GM18870 (cell line): ENCODE data around the gene TTC4.

ENCODE experiments used
- ATAC-seq: cut with Tn5 transposase; IDR thresholded peaks from one replicate; pipeline ENCODE4 v1.9.1; 2021; ENCODE audit warnings: moderate library complexity; ENCODE audit not compliant: unreplicated experiment

TTC4 gene

DNA sequence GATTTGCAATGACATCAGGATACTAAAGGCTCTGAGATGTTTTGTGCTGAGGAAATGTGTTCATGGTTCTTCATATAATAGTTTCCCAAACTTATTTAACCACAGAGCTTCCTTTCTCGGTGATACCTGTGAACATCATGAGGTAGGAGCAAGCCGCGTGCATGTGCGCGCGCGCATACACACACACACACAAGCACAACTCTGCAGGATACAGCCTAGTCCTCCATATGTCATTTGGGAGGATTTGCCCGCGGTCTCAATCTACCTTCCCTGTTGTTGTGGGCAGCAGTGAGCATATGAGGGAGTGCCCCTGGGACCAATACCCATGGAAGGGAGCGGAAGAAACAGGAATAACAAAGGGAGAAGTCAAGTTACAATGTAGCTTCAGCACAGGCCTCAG lies 12.2 kb upstream of the TTC4 start:
- ATAC-seq: no peak

DNA sequence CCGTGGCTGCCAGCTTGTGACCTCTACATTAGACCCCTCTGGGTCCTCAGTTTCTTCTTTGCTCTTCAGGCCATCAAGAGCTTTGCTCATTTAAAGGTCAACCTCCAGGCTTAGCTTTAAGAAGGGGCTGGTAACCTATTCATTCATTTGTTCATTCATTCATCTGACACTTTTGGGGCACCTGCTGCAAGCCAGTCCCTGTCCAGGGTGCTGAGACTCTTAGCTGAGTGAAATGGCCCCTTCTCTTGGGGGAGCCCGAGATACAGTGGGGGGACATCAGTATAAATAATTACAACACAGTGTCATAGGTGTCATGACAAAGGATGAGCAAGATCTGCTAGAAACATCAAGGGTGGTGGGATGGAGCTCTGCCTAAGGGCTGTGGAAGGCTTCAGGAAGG lies 10.5 kb upstream of the TTC4 start:
- ATAC-seq: no peak

DNA sequence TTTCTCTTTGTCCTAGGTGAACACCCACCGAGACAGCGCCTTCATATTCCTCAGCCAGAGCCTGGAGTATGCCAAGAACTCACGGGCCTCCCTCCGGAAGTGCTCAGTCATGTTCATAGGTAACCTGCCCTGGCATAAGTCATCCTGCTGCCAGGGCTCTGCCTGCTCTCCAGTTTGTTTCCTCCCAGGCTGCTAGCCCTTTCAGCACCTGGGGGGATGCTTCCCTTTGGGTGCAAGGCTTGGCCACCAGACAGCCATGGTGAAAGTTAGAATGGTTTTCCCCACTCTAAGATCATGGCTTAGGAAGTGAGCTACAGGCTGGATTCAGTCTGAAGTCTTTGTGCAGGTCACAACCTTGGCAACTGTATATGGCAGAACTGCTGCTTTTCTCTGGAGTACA lies 9.2 kb upstream of the TTC4 start:
- ATAC-seq: no peak

DNA sequence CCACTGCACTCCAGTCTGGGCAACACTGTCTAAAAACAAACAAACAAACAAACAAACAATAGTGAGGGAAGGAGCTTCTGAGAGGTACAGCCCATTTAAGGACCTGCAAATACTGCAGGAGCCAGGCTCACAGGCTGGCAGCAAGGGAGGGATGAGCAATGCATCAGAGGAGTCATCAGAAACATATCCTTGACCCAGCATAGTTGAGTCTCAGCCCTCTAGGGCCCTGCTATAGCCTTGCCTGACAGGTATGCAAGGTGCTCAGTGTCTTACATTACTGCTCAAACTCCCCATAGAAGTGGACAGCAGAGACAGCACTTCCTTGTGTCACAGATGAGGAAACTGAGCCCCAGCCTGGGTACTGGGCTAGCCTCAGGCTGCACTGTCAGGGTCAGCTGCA lies 7.3 kb upstream of the TTC4 start:
- ATAC-seq: no peak

DNA sequence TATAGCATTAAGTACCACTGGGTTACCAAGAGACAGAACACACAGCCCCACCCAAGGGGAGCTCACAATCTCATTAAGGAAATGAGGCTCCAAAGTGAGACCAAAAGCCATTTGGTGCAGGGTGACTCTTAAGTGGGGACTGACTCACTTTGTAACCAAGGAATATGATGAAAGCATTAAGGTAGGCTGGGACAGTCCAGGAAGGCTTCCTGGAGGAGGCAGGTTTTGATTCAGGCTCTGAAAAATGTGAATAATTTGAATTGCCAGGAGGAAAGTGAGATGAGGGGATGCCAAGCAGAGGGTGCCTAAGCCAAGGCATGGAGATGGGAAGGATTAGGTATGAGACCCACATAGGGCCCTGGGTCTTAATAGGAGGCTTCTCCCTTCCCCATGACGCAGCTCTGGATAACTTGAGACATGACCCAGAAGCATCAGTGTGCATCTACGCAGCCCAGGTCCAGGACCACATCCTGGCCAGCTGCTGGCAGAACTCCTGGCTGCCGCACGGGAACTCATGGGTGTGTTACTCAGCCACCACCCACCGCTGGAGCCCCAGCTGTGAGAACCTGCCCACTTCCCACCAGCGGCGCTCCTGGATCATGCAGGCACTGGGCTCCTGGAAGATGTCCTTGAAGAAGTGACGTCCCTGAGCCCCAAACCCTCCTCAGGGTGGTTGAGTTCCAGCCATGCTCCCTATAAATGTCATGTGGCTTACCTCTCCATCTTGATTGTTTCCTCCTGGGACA lies 5.9 kb upstream of the TTC4 start:
- no peak for ATAC-seq

DNA sequence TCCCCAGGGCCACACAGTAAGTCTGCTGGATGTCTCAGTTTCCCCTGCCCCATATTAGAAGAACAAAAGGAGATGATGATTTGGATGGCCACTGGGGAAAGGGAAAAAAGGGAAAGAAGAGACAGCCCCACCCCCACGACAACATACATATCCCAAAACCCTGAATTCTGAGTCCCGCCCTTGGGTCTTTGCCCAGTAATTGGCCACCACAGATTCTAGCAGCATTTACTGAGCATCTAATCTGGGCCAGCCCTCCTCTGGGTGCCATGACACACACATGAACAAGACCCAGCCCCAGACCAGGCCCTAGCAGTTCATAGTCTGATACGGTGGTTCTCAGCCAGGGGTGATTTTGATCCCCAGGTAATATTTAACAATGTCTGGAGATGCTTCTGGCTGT lies 5.2 kb upstream of the TTC4 start:
- no peak for ATAC-seq

DNA sequence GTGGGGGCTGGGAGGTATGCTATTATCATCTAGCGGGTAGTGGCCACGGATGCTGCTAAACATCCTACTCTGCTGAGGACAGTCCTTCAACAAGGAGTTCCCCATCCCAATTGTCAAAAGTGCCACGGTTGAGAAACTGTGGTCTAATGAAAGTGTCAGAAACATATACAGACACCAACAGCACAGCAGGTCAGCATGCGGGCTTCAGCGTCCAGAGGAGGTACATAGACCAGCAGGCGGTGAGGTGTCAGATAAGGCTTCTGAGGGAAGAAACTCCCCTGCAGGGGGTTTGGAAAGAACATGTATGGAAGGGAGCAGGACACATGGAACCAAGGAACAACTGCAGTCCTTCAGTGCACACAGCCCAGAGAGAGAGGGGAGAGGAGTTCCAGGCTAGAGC lies 4.8 kb upstream of the TTC4 start:
- no peak for ATAC-seq

DNA sequence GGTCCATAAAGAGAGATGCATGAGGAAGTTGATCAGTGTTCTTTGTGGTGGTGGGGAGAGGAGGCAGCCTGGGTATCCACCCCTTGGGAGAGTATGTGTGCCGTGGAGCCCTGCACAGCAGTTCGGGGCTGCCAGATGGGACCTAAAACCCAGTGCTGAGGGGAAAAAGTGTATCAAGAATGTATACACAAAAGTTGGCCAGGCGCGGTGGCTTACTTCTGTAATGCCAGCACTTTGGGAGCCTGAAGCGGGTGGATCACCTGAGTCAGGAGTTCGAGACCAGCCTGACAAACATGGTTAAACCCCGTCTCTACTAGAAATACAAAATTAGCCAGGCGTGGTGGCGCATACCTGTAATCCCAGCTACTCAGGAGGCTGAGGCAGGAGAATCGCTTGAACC lies 4.1 kb upstream of the TTC4 start:
- no peak for ATAC-seq

DNA sequence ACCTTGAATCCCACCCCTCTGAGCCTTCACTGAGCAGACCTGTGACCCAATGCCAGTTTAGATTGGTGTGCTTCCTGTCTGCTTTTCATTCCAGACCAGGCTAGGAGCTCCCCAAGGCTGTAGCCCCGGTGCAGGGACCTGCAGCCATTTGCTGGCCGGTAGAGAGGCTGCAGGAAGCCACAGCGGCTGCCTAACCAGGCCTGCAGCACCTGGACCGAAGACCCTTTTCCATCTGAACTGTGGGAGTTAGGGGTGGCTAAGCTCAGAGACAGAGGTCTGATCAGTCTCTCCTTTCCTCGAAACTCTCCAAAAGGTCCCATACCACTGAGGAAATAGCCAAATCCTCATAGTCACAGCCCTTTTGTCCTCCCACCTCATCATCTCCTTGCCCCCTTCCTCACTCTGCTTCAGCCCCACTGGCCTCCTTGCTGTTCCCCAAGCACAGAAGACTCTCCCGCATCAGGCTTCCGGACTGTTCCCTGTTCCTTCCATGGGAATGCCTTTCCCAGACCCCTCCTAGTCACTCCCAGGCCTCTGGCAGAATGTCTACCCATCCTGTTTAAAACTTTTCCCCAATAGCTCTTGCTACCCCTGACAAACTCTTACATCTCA lies 674 bp upstream of the TTC4 start:
- no peak for ATAC-seq

DNA sequence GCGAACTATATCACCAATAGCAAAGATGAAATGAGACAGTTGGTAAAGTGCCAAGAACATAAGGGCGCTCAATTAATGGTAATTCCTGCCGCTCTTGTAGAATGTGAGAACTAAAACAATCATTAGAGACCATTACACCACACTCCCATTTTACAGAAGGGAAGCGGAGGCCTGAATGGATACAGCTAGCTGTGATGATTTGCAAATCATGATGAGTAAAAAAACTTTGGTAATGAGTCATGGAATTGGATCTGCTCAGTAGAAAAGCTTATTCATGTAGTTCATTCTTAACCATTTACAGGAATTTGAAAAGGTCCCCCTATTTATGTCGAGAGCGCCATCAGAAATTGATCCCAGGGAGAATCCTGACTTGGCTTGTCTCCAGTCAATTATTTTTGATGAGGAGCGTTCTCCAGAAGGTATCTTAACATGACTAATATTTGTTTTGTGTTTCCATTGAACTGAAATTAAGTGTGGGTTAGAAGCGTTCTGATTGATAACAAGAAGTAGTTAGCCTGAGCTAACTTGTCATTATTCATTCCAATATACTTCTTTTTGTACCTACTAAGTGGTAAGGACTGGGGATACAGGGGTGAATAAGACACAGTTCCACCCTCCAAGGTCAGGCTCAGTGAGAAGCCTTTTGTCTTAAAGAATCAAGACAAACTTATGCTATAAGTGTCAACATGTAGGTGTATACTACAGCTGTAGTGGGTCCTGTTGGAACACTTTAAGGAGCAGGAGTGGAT lies 812 bp downstream of the TTC4 start:
- ATAC-seq: no peak

DNA sequence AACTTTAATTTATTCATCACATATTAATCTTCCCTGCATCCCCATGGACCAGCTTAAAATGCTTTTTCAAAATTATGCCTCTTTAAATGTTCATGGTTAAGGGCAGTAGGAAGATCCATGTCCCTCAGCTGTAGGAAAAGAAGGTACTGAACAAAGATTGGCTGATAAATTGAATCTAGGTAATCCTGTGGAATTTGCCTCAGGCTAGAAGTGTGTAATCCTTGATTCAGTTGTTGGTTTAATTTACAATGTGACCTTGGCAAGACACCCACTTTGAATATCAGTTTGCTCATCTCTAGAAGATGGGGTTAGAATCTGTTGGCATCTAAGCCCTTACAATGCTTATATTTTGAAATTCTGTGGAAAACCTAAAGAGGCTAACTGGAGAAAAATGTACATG lies 6.1 kb downstream of the TTC4 start:
- no peak for ATAC-seq

DNA sequence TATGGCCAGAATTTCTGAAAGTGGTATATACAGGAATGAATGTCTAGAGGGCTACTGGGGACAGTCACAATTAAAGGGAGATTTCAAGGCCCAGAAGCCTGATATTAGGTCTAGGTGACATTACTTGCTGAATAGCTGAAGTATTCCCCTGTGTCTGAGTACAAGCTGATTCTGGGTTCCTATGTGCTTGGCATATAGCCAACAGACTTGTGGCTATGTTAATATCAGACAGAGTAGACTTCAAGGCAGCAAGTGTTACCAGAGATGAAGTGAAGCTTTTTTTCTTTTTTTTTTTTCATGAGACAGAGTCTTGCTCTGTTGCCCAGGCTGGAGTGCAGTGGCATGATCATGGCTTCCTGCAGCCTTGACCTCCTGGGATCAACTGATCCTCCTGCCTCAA lies 8.3 kb downstream of the TTC4 start:
- no peak for ATAC-seq

DNA sequence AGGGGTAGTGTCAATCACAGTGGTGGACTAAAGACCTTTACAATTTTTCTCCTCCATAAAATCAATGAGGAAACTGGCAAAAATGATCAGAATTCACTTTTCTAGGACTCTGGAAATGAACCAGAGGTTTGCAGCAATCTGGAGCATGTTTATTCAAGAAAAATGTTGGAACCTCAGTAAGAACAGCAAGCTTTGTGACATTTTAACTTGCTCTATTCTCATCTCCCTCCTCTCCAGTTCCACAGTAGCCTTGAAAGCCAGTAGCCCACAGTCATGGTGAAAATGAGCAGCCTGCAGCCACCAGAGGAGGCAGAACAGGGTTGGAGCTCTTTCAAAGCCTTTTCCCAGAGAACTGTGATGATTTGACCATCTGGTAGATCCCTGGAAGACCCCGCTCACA lies 9.1 kb downstream of the TTC4 start:
- ATAC-seq: no peak

DNA sequence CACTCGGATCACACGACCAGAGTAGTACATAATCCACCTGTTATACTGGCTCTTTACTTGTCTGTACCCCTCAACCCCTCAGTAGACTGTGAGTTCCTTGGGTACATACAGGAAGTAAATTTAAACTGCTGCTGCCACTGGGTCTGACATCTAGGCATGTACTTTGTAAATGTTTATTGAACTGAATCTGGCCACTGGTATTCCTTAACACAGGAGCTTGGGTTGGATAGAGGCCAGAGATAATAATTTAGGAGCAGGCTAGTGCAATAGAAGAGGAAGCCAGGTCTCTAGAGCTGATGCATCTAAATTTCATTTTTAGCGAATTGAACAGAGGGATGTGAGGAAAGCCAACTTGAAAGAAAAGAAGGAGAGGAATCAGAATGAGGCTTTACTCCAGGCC lies 12.4 kb downstream of the TTC4 start:
- no peak for ATAC-seq

DNA sequence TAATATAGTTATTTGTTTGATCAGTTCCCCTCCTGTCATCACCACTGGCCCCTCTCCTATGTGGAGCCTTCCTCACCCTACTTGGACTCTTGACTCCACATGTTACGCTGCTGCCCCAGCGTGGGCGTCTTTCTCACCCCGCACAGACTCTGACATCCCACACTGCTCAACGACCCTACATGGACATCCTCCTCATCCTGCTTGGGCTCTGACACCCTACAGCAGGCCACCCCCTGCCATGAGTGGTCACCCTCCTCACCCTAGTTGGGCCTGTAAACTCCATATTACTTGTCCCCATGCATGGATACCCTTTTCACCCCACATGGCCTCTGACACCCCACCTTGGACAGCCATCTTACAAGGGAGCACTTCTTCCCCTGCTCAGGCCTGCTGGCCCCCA lies 21.0 kb downstream of the TTC4 start:
- ATAC-seq: no peak

DNA sequence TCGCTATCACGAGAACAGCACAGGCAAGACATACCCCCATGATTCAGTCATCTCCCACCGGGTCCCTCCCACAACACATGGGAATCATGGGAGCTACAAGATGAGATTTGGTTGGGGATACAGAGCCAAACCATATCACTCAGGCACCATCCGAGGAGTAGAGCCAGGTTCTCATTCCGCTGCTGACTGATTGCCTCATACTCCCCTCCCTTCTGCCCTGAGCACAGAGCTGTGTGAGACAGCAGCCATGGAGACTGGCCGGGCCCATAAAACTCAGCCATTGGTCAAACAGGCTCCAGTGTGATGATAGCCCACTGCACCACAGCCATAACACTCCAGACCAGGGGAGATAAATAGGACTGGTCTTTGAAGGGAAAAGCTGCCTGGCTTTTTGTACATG lies 22.6 kb downstream of the TTC4 start:
- no peak for ATAC-seq

DNA sequence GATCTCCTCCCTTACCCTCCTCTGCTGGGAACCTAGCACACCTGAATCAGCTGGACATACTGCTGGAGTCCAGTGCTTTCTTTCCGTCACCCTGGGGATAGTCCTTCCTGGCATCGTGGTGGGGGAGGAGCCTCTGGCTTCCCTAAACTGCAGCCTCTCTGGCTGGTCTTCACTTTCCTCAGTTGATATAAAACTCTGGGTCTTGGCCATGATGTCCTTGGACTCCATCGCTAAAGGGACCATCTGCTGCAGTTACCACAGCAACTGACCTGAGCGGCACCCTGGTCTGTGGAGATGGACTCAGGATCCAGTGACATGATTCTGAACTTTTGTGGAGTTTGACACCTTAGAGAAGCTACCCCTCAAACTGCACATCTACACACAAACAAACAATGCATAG lies 25.9 kb downstream of the TTC4 start:
- no peak for ATAC-seq

DNA sequence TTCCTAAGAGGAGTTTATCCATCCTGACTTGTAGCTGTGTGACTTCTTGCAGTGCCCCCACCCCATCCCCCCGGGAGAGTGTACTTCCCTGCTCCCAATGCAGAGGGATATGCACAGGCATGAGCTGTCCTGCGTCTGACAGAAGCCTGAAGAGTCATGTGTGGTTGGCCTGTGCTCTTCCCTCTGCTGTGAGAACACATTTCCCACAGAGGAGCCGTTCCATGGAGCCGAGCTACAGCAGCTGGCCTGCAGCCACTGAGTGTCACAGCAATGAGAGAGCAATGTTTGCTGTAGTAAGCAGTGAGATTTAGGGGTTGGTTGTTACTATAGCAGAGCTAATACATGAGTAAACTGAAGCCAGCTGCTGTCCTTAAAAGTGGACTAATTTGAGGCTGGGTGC lies 26.6 kb downstream of the TTC4 start:
- no peak for ATAC-seq

DNA sequence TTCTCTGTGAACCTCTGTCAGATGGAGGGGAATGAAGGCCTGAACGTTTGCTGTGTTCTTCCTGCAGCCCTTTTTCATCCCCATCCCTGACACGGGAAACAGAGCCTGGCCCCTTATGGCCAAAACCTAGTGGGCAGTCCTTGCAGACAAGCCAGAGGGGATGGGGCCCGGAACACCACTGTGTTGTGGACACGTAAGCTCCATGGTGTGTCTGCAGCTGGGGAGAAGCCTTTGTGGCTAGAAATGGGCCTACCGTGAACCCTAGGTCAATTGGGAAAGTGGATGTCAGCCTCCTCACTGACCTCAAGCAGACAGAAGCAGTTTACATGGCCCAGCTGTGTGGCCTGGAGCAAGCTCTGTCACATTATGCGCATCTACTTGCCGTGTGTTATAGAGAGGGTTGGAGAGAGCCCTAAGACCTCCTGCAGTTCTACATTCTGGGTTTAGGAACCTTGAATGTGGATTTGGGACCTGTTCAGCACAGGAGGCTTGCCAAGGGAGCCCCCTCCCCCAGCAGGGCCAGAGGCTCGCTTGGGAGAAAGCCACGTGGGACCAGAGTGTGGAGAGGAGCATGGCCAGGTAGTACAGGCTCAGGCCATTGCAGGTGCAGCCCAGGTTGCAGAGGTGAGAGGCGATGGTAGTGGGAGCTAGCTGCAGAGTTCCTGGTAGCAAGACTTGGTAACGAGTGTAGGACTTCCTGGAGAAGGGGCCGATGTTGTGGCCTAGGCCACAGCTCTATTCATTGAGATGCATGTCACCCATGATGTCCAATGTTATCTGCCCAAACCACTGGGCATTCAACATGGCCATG lies 28.0 kb downstream of the TTC4 start:
- no peak for ATAC-seq

DNA sequence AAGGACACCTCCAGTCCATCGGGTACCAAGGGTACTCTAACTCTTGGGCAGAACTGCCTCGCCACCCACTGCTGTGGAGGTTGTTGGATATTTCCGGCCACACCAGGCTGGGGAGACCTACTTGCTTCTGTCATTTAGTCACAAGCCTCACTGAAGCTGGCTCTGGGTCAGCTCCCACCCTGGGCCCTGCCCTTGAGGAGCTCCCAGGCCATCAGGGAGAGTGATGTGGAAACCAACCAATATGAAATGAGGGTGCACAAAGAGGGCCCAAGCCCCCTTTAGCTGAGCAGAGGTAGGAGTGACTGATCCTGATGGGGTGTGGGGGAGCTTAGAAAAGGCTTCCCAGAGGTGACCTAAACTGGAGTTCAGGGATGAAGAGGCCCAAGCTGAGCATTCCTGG lies 29.0 kb downstream of the TTC4 start:
- ATAC-seq: no peak

DNA sequence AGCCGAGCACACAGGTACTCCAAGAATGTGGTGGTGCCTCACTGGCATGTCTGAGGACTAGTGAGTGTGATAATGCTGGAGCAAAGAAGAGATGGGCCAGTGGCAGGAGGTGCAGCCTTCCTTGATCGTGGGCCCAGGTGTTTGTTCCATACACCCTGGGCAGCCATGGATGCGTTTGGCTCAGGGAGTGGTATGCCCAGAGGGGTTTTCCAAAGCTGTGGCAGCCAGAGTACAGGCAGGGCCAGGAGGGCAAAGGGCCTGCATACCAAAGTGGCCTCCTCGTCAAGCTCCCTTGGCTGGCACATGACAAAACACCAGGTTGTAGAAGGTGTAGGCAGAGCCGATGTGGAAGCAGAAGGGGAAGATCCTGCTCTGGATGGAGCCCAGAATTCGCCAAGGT lies 29.6 kb downstream of the TTC4 start:
- ATAC-seq: no peak

DNA sequence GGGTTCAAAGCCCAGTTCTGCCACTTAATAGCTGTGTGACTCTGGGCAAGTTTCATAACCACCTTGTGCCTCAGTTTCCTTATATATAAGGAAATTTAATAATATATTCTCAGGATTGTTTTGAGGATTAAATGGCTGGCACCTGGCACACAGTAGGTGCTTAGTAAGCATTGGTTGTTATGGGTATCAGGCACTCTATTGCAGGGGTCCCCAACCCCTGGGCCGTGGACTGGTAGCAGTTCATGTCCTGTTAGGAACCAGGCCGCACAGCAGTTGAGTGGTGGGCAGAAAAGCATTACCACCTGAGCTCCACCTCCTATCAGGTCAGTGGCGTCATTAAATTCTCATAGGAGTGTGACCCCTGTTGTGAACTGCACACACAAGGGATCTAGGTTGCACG lies 30.2 kb downstream of the TTC4 start:
- no peak for ATAC-seq
